SK-N-MC (cell line): ENCODE data around the gene NEK7.

Experiments
- EZH2 ChIP-seq: fragments of 200-600 bp; sonication (generic); IDR thresholded peaks from one replicate; pipeline ENCODE4 v1.6.1; 2017; ENCODE audit warnings: antibody characterized with exemption
- FOXP2 ChIP-seq: optimal IDR thresholded peaks from 2 replicates; pipeline ENCODE3; 2011; ENCODE audit warnings: mild to moderate bottlenecking, moderate library complexity; ENCODE audit not compliant: insufficient read depth; ENCODE audit errors: extremely low read length, control extremely low read depth
- POLR2AphosphoS5 ChIP-seq: IDR thresholded peaks from 2 replicates; pipeline ENCODE4 v1.6.1; 2012; ENCODE audit warnings: mild to moderate bottlenecking, low read depth, low read length, borderline replicate concordance

- no peak for TF ChIP-seq EZH2
- no peak for TF ChIP-seq POLR2AphosphoS5
- TF ChIP-seq FOXP2, result no peak
These were observed 112.8 kb downstream of the NEK7 start for GRCh38 chr1:198269646-198269940.
